Upper lobe of right lung (tissue), 1 donor: Measurements from ENCODE around the gene RASGRF2. TPM values are rescaled to one million over a fixed set of nuclear protein-coding genes. Genes with fewer than 3 reads are reported as not detected.

Experiments used
- ATAC-seq: fragments of 200-7000 bp; cut with Tn5 transposase; one replicate; pipeline ENCODE4 v1.9.1; 2020; ENCODE audit warnings: mild to moderate bottlenecking, moderate library complexity
- DNase-seq: peaks from one replicate; pipeline ENCODE4 v3.0.0-alpha.2; 2020
- H3K27ac ChIP-seq: fragments of 200-600 bp; one replicate; pipeline ENCODE4 v1.8.0; 2022
- H3K27me3 ChIP-seq: fragments of 200-600 bp; one replicate; pipeline ENCODE4 v1.8.0; 2022; ENCODE audit warnings: mild to moderate bottlenecking
- H3K36me3 ChIP-seq: fragments of 200-600 bp; one replicate; pipeline ENCODE4 v1.8.0; 2022
- H3K4me1 ChIP-seq: fragments of 200-600 bp; one replicate; pipeline ENCODE4 v1.8.0; 2022
- H3K4me3 ChIP-seq: fragments of 200-600 bp; one replicate; pipeline ENCODE4 v1.8.0; 2022; ENCODE audit warnings: mild to moderate bottlenecking
- H3K9me3 ChIP-seq: fragments of 200-600 bp; one replicate; pipeline ENCODE4 v1.8.0; 2022
- intact Hi-C: fragments of 100-400 bp; cut with DNase I; formaldehyde crosslinking; loops from one replicate; pipeline ENCODE4 v1.11.0; 2022
- total RNA-seq: library from RNA; stranded (reverse); fragmentation: NEBNext Ultra II Directional; extraction: Animal tissue kit (Norgen Biotek cat#: 25700); gene quantifications from one replicate; pipeline ENCODE4 v1.2.1, GENCODE V29; 2021
- TF ChIP-seq, protein P1 (sequence below): fragments of 200-600 bp; IDR thresholded peaks from one replicate; pipeline ENCODE4 v1.8.0; 2022; ENCODE audit warnings: antibody characterized with exemption
- donor health status: DM: no; HTN: yes; CAD: no; lungs with severe emphysema.

RASGRF2 gene
- total RNA-seq, 1 donor from 2014 or later, result 5.4 TPM

DNA sequence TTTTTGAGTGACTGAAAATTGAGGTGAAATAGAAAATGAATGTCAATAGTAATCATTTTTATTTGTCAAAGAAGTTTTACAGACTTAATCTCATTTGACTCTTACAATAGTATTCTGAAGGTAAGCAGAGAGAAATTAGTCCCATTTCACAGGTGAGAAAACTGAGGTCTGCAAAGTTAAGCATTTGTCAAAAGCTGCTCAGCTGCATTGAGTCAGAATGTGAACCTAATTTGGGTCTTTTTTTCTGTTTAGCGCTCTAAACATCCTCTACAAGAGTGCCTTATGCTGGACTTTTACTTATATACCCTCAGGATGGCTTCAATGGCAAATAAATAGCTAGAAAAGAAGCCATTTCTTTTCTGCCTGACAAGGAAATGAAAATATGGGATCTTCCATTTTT lies 135.7 kb downstream of the RASGRF2 start:
- Histone ChIP-seq H3K27me3 (no peaks in the 10 kb centered on the region), H3K4me1 (no peaks in the 10 kb centered on the region), H3K27ac (no peak overlapping the region), H3K4me3 (no peak overlapping the region), H3K36me3 (no peaks in the 10 kb centered on the region), H3K9me3 (no peaks in the 10 kb centered on the region)
- TF ChIP-seq, protein P1, sequence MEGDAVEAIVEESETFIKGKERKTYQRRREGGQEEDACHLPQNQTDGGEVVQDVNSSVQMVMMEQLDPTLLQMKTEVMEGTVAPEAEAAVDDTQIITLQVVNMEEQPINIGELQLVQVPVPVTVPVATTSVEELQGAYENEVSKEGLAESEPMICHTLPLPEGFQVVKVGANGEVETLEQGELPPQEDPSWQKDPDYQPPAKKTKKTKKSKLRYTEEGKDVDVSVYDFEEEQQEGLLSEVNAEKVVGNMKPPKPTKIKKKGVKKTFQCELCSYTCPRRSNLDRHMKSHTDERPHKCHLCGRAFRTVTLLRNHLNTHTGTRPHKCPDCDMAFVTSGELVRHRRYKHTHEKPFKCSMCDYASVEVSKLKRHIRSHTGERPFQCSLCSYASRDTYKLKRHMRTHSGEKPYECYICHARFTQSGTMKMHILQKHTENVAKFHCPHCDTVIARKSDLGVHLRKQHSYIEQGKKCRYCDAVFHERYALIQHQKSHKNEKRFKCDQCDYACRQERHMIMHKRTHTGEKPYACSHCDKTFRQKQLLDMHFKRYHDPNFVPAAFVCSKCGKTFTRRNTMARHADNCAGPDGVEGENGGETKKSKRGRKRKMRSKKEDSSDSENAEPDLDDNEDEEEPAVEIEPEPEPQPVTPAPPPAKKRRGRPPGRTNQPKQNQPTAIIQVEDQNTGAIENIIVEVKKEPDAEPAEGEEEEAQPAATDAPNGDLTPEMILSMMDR, result no peak
- intact Hi-C loops, result no loop called here
- ATAC-seq, result no peak
- DNase-seq, result no peak

DNA sequence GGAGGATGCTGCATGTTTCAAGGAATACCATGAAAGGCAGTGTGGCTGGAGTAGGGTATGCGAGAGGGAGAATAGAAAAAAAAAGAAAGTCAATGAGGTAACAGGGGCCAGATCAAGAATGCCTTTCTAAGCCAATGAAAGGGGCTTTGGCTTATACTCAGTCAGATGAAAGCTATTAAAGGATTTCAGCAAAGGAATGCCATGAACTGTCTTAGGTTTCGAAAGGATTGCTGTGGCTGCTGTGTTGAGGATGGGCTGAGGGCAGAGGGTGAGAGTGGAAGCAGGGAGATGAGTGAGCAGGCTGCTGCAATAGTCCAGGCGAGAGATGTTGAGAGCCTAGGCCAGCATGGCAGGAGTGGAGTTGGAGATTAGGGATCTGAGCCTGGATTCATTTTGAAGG lies 137.6 kb downstream of the RASGRF2 start:
- TF ChIP-seq, protein P1, result no peak
- Histone ChIP-seq H3K27ac (no peak overlapping the region), H3K4me3 (no peak overlapping the region), H3K36me3 (no peaks in the 10 kb centered on the region), H3K9me3 (no peaks in the 10 kb centered on the region), H3K27me3 (no peaks in the 10 kb centered on the region), H3K4me1 (no peaks in the 10 kb centered on the region)
- ATAC-seq (no peak), DNase-seq (no peak)
- intact Hi-C loops, result no loop called here

DNA sequence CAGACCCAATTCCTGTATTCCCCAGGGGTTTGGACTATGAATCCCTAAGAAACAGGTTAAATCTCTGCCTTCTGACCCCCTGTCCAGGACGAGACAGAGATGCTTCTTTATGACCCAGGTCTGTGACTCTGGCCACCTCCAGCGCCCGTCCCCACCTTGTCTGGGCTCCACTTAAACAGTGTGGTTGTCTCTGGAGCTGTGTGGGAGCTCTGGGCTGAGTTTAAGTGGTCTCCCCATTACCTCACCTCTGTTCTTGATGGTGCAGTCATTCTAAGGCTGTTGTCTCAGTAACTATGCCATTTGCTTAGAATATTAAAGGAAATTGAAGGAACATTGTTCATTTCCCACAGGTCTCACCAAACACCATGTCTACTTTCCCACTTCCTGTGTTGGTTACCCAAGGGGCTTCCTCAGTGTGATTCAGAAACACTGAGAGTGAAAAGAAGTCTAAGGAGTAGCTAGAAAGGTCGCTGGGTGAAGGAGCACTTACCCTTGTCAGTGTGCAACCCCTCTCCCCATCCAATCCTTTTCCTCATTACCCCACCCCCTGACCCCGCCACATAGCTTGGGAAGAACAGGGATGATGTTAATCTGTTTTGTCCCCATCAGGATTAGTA lies 145.2 kb downstream of the RASGRF2 start:
- intact Hi-C loops, result no loop called here
- no peak for DNase-seq
- H3K4me3 ChIP-seq, result no peak overlapping the region

DNA sequence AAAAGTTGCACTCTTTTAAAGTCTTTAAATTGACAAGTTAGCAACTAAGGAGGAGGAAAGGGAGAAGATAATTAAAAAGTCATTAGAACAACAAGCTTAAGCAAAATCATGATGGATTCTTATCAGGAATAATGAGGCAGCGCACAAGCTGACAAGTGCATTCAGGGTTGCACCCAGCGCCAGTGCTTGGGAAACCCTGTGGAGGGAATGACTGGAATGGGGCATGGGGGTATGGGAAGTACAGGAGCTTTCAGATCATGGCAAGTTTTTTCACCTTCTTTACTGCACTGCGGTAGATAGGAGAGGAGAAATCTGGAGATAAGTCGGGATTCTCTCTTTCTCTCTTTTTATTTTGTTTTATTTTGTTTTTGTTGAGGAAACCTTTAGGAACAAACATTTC lies 155.1 kb downstream of the RASGRF2 start:
- intact Hi-C loops, result no loop called here
- Histone ChIP-seq H3K4me3 (no peak overlapping the region), H3K9me3 (no peaks in the 10 kb centered on the region), H3K27ac (no peak overlapping the region), H3K4me1 (no peaks in the 10 kb centered on the region), H3K36me3 (no peaks in the 10 kb centered on the region), H3K27me3 (no peaks in the 10 kb centered on the region)
- ATAC-seq (no peak), DNase-seq (no peak)
- TF ChIP-seq, protein P1, result no peak

More for the DNA sequence above, 145.2 kb downstream of the RASGRF2 start:
- Histone ChIP-seq H3K9me3 (no peaks in the 10 kb centered on the region), H3K36me3 (no peaks in the 10 kb centered on the region), H3K4me1 (no peaks in the 10 kb centered on the region), H3K27ac (no peak overlapping the region), H3K27me3 (no peaks in the 10 kb centered on the region)
- TF ChIP-seq, protein P1, result no peak
- ATAC-seq, result no peak

DNA sequence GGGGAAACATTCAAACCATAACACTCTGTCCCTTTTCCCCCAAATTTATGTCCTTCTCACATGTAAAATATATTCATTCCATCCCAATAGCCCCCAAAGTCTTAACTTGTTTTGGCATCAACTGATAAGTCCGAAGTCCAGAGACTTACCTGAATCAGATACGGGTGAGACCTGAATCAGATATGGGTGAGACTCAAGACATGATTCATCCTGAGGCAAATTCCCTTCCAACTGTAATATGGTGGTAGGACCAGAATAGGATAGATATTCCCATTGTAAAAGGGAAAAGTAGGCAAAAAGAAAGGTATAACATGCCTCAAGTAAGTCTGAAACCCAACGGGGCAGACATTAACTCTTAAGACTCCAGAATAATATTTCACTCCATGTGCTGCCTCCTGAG lies 157.4 kb downstream of the RASGRF2 start:
- H3K4me1 ChIP-seq, result no peaks in the 10 kb centered on the region
- TF ChIP-seq, protein P1, result no peak
- no peaks in the 10 kb centered on the region for H3K27me3 ChIP-seq
- DNase-seq, result no peak
- intact Hi-C loops, result no loop called here
- no peak overlapping the region for H3K4me3 ChIP-seq
- H3K27ac ChIP-seq, result no peak overlapping the region
- no peaks in the 10 kb centered on the region for H3K36me3 ChIP-seq
- no peak for ATAC-seq
- no peaks in the 10 kb centered on the region for H3K9me3 ChIP-seq

DNA sequence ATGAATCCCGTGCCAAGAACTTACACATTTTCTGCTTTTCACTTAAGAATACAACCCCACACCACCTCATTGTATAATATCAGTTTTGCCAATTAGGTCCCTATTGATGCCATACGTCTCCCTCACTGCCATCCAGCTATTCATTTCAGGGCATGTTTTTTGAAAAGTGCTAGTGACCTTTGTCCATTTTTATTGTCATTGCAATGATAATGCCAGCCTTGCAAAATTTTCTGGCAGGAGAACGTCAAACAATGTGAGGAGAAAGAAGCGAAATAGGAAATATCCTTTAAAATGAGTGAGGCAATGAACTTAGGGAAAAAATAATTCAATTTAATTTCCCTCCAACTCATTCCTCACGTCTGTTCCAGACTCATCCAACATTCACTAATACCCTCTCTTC lies 161.1 kb downstream of the RASGRF2 start:
- DNase-seq, result no peak
- ATAC-seq, result no peak
- intact Hi-C loops, result no loop called here
- Histone ChIP-seq H3K27me3 (no peaks in the 10 kb centered on the region), H3K4me1 (no peaks in the 10 kb centered on the region), H3K9me3 (no peaks in the 10 kb centered on the region), H3K4me3 (no peak overlapping the region), H3K27ac (no peak overlapping the region), H3K36me3 (no peaks in the 10 kb centered on the region)
- TF ChIP-seq, protein P1, result no peak
